C4-2B (cell line): ENCODE measurements around the gene TNFSF9.
"Not testable (repeated sequence)": the region's sequence is repeated elsewhere in the genome, so short reads cannot be mapped to it uniquely, and the experiment has no call there.

Experiments used
- H3K27ac ChIP-seq: fragments of 450-650 bp; 2 replicates; pipeline ENCODE4 v1.5.1; 2017
- ZFX ChIP-seq: fragments of 450-650 bp; IDR thresholded peaks from 2 replicates; pipeline ENCODE4 v1.6.1; 2017
- TF ChIP-seq, protein P1 (sequence below): fragments of 450-650 bp; conservative IDR thresholded peaks from 2 replicates; pipeline ENCODE4 v1.5.1; 2017; ENCODE audit warnings: mild to moderate bottlenecking

The TNFSF9 gene

DNA sequence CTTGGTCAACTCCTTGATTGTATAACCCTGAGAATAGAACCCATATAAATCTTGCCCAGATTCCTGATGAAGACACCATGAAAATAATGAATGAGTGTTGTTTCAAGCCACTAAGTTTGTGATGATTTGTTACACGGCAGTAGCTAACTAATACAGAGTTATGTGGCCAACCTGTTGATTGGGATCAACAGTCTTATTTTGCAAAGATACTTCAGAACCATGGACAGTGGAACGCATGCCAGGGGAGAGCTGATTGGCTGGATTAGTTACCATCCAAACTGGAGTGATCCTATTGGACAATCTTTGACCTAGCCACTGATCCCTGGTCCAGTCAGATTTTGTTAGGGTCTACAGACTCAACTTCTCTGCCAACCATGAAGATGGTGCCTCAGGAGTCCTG lies 33.6 kb downstream of the TNFSF9 start:
- no peak overlapping the region for H3K27ac ChIP-seq
- no peak for TF ChIP-seq ZFX

DNA sequence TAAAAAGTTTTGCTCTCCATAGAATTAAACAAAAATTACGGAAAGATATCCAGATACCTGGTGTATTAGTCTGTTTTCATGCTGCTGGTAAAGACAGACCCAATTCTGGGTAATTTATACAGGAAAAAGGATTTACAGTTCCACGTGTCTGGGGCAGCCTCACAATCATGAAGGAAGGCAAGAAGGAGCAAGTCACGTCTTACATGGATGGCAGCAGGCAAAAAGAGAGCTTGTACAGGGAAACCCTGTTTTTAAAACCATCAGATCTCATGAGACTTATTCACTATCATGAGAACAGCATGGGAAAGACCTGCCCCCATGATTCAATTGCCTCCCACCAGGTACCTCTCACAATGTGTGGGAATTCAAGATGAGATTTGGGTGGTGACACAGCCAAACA lies 35.9 kb downstream of the TNFSF9 start:
- not testable (repeated sequence) for H3K27ac ChIP-seq

DNA sequence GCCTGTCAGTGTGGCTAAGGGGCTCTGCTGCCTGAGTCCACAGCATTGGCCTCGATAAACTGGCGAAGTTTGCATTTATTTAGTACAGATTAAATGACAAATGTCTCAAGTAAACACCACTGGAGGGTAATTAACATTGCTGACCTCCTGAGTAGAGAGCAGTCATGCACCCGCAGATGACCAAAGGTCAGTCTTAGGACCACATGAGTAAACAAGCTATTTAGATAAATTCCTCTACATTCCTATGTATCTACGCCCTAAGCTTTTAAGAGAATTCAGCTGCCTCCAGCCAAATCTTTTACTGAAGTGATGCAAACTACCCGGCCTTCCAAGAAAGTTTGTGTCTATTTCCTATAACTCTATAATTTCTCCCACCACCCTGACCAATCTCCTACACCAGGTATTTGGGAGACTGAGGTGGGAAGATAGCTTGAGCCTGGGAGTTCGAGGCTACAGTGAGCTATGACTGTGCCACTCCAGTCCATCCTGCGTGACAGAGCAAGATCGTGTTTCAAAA lies 37.2 kb downstream of the TNFSF9 start:
- H3K27ac ChIP-seq, result no peak overlapping the region
- TF ChIP-seq ZFX, result no peak
- TF ChIP-seq, protein P1, sequence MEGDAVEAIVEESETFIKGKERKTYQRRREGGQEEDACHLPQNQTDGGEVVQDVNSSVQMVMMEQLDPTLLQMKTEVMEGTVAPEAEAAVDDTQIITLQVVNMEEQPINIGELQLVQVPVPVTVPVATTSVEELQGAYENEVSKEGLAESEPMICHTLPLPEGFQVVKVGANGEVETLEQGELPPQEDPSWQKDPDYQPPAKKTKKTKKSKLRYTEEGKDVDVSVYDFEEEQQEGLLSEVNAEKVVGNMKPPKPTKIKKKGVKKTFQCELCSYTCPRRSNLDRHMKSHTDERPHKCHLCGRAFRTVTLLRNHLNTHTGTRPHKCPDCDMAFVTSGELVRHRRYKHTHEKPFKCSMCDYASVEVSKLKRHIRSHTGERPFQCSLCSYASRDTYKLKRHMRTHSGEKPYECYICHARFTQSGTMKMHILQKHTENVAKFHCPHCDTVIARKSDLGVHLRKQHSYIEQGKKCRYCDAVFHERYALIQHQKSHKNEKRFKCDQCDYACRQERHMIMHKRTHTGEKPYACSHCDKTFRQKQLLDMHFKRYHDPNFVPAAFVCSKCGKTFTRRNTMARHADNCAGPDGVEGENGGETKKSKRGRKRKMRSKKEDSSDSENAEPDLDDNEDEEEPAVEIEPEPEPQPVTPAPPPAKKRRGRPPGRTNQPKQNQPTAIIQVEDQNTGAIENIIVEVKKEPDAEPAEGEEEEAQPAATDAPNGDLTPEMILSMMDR, result no peak

DNA sequence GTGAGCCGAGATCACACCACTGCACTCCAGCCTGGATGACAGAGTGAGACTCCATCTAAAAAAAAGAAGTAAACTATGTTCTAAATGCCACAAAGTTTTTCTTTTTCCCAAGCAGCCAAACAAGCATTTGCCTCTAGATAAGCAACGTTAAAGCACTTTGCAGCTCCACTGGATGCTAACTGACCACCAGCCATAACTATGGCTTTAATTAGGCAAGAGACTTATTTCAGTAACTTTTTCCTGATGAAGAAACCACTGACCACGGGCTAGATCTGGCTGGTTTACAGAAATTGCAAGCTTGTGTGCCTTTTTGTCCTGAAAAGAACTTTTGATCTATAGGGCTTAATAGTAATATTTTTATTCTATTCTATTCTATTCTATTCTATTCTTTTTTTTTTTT lies 38.0 kb downstream of the TNFSF9 start:
- TF ChIP-seq, protein P1, result no peak
- no peak for TF ChIP-seq ZFX
- H3K27ac ChIP-seq, result no peak overlapping the region

DNA sequence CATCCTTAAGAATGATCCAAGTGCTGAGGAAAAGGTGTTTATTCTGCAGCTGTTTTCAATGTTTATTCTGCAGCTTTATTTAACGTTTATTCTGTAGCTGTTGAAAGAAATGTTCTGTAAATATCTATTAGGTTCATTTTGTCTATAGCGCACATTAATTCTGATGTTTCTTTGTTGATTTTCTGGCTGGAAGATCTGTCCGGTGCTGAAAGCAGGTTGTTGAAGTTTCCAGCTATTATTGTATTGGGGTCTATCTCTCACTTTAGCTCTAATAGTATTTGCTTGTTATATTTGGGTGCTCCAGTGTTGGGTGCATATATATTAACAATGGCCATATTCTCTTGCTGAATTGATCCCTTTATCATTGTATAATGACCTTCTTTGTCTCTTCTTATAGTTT lies 39.9 kb downstream of the TNFSF9 start:
- TF ChIP-seq, protein P1, result no peak
- no peak for TF ChIP-seq ZFX

DNA sequence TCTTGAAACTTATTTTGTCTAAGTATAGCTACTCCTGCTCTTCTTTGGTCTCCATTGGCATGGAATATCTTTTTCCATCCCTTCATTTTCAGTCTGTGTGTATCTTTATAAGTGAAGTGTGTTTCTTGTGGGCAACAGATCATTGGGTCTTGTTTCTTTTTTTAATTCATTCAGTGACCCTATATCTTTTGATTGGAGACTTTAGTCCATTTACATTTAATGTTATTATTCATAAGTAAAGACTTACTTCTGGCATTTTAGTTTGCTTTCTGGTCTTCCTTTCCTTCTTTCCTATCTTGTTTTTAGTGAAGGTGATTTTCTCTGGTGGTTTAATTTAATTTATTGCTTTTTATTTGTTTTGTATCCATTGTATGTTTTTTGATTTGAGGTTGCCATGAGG lies 40.3 kb downstream of the TNFSF9 start:
- no peak overlapping the region for H3K27ac ChIP-seq
- TF ChIP-seq, protein P1, result no peak
- no peak for TF ChIP-seq ZFX

More for the DNA sequence above, 39.9 kb downstream of the TNFSF9 start:
- no peak overlapping the region for H3K27ac ChIP-seq

DNA sequence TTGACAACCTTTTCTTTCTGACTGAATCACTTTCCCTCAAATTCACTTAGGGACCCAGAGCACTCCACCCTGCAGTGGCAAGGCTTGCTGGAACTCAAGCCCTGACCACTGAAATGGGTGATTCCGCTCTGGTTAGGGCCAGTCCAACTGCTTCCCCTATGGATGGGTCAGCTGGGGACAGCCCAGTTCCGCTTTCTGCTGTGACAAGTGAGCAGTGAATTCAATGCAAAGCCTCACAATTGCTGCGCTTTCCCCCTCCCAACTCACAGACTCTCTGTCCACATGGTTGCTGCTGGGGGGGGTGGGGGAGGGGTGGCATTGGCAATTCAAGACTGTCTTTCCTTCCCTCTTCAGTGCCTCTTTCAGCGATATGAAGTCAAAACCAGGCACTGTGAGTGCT lies 41.4 kb downstream of the TNFSF9 start:
- H3K27ac ChIP-seq, result no peak overlapping the region
- TF ChIP-seq ZFX, result no peak
- TF ChIP-seq, protein P1, result no peak

DNA sequence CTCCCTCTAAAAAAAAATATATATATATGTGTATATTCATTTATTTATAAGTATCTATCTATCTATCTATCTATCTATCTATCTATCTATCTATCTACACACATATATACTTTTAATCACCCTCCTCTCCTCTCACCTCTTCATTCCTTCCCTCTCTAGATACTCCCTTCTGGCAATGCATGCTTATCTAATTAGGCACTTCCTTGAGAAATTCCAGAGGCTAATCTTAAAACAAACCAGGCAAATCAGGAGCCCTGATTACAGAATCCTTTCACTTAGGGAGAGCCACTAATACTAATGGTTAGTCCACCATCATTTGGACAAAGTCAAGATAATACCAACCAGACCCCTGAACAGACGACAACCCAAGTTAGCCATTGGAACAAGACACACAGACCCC lies 42.5 kb downstream of the TNFSF9 start:
- H3K27ac ChIP-seq, result no peak overlapping the region

More for the DNA sequence above, 42.5 kb downstream of the TNFSF9 start:
- TF ChIP-seq ZFX, result no peak
- TF ChIP-seq, protein P1, result no peak
